Measurements from ENCODE around the gene HEATR5B.

The HEATR5B gene

GRCh38 chr2:37083873-37084794 is at the start of gene HEATR5B, which contains the start of gene GPATCH11:
HEATR5B (minus strand) TSS chr2:37084372; CDS start chr2:37083414, 958 bp downstream.
GPATCH11 (plus strand) TSS chr2:37084518; CDS start chr2:37088382, 3,864 bp downstream.
- peak; percentile 81 to 85 for DNase-seq (ENCODE audit: low read depth in 2 of 2)

DNA sequence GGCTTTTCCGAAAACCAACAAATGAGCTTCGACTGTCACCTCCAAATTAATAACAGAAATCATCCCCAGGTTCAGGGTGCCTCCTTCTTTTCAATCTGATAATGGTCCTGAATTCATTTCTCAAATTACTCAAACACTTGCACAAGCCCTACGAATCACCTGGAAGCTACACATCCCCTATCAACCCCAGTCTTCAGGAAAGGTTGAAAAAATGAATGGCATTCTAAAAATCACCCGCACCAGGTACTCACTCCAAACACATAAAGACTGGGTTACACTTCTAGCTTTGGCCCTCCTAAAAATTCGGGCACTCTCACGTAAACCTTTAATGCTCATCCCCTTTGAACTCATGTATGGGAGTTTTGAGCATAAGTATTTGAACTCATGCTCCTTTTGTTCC is 48.7 kb upstream of the HEATR5B start:
- no peak for DNase-seq (ENCODE audit: low read depth in 2 of 2)

DNA sequence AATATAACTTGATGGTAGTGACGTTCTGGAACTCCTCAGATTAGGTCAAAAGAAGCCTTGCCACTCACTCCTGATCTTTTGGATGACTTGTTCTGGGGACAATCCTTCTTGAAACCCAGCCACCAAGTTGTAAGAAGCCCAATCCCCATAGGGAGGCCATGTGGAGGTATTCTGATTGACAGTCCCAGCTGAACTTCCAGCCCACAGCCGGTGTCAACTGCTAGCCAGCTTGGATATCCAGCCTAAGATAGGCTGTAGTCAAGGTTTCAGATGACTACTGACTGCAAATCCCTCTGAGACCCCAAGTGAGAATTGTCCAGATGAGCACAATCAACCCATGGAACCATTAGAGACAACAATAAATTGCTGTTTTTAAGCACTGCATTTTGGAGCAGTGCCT is 41.2 kb upstream of the HEATR5B start:
- no peak for DNase-seq (ENCODE audit: low read depth in 2 of 2)

DNA sequence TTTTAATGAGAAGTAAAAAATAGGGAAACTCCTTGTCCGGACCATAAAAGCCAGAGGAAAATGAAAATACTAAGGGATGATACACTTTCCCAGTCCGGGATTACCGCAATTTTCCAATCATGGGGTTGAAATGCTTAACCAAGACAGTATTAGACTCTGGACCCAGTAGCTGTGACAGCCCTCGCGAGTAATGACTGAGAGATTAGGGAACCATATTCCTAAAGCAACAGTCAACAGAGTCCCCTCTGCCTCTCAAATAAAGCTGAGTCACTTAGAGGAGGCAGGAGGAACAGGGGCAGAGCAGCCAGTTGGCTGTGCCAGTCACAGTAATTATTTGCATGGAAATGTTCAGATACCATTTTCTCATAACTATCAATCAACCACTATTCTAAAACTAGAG is 35.0 kb upstream of the HEATR5B start:
- no peak for DNase-seq (ENCODE audit: low read depth in 2 of 2)

- DNase-seq (ENCODE audit: low read depth in 2 of 2) = no peak
These were observed 33.4 kb upstream of the HEATR5B start for GRCh38 chr2:37117566-37117965.

- no peak for DNase-seq (ENCODE audit: low read depth in 2 of 2)
These were observed 27.8 kb upstream of the HEATR5B start for GRCh38 chr2:37111958-37112357.

GRCh38 chr2:37110306-37111212 is 26.4 kb upstream of the HEATR5B start:
- no peak for DNase-seq (ENCODE audit: low read depth in 2 of 2)

GRCh38 chr2:37109523-37109922 is 25.4 kb upstream of the HEATR5B start:
- DNase-seq (ENCODE audit: low read depth in 2 of 2) = no peak

- no peak for DNase-seq (ENCODE audit: low read depth in 2 of 2)
These were observed 21.0 kb upstream of the HEATR5B start for GRCh38 chr2:37105150-37105549.

DNA sequence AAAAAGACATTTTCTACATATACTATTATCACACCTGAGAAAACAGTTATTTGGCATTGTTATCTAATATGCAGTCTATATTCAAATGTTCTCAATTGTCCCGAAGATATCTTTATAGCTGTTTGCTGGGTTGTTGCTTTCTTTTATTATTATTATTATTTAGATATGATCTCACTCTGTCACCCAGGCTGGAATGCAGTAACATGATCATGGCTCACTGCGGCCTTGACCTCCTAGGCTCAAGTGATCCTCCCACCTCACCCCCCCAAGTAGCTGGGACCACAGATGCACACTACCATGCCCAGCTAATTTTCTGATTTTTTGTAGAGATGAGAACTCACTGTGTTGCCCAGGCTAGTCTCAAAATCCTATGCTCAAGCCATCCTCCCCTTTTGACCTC is 20.0 kb upstream of the HEATR5B start:
- DNase-seq (ENCODE audit: low read depth in 2 of 2) = no peak

- DNase-seq (ENCODE audit: low read depth in 2 of 2) = no peak
These were observed 18.4 kb upstream of the HEATR5B start for GRCh38 chr2:37102588-37102987.

- DNase-seq (ENCODE audit: low read depth in 2 of 2) = no peak
These were observed 15.9 kb upstream of the HEATR5B start for GRCh38 chr2:37100054-37100453.

DNA sequence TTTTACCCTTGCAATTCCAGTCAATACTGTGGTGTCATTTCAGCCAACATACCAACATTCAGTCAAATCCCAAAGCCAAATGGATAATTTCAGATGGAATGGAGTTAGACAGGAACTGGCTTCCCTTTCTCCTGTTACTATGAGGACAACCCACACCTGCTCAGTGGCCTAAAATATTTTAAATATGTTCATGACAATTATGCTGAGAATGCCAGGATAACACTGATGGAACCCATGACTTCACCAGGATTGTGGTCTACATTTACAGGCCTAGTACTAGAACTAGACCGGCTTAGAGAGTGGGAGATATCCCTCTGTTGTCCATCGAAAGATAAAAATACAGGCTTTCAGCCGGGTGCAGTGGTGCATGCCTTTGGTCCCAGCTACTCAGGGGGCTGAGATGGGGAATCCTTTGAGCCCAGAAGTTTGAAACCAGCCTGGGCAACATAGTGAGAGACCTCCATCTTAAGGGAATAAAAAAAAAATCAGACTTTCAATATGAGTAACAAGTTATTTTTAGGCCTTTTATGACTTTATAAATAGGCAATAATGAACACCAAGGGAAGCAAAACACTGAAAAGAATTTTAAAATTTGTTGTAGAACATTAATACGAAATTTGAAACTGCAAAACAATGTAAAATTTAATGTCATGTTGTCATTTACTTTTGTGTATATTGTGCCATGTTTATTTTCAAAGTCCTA is 14.4 kb upstream of the HEATR5B start:
- DNase-seq (ENCODE audit: low read depth in 2 of 2) = no peak

- no peak for DNase-seq (ENCODE audit: low read depth in 2 of 2)
These were observed 12.4 kb upstream of the HEATR5B start for GRCh38 chr2:37096568-37096967.

DNA sequence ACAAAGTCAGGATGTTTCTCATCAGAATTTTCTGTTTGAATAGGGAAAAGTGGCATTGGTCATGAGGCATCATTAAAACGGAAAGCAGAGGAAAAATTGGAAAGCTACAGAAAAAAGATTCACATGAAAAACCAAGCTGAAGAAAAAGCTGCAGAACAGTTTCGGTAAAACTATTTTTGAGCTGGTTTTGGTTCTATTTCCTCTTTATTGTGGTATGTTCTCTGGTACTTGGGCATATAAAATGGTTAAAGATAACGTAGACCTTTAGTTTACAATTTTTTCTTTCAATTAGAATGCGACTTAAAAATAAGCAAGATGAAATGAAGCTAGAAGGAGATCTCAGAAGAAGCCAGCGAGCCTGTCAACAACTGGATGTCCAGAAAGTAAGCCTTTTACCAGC is 7.7 kb upstream of the HEATR5B start:
- DNase-seq (ENCODE audit: low read depth in 2 of 2) = no peak

- DNase-seq (ENCODE audit: low read depth in 2 of 2) = no peak
These were observed 5.9 kb upstream of the HEATR5B start for GRCh38 chr2:37090019-37090477.

DNA sequence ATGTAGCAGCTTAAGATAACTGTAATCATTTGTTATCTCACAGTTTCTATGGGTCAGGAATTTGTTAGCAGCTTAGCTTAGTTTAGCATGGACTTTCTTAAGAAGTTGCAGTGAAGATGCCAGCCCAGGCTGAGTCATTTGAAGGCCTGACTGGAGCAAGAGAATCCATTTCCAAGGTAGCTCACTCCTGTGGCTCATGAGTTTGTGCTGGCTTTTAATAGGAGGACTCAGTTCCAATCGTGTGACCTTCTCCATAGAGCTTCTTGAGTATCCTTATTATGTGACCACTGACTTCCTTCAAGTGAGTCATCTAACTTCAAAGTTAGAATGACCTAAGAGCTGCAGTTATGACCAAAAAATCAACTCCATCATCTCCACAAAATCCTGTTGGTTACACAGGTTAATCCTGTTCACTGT is 1.6 kb upstream of the HEATR5B start:
- no peak for DNase-seq (ENCODE audit: low read depth in 2 of 2)

DNA sequence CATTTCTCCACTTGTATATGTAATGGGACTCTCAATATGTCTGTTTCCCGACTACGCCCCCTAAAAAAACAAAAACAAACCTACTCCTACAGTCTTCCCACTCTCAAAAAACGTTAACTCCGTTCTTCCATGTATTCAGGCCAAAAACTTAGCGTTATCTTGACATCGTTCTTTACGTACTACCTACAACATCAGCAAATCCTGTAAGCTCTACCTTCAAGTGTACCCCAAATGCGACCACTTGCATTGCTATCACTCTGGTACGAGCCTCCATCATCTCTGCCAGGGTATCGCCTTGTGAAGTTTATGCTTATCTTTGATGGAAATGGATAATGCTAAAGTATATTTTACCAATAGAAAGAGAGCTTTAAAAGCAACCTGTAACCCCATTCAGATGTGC is 625 bp upstream of the HEATR5B start:
- no peak for DNase-seq (ENCODE audit: low read depth in 2 of 2)

GRCh38 chr2:37080689-37081088 is 3.5 kb downstream of the HEATR5B start:
- DNase-seq (ENCODE audit: low read depth in 2 of 2) = no peak

DNA sequence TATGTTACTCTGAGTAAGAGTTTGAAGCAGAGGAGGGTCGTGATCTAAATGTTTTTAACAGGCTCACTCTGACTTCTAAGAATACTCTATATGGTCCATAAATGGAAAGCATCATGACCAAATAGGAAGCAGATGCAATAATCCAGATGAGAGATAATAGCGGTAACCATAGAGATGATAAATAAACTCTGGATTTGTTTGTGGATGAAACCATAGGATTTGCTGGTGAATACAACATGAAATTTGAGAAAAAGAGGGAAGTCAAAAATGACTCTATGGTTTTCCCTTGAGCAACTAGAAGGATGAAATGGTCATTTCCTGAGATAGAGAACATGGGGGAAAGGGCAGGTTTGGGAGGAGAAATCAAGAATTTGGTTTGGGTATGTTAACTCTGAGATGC is 3.9 kb downstream of the HEATR5B start:
- DNase-seq (ENCODE audit: low read depth in 2 of 2) = no peak

- DNase-seq (ENCODE audit: low read depth in 2 of 2) = no peak
These were observed 13.2 kb downstream of the HEATR5B start for GRCh38 chr2:37070931-37071330.

GRCh38 chr2:37068686-37069085 is 15.5 kb downstream of the HEATR5B start:
- no peak for DNase-seq (ENCODE audit: low read depth in 2 of 2)
